Endothelial cell of umbilical vein (primary cell): ENCODE results near the gene DNAH6. TPM values are rescaled to one million over a fixed set of nuclear protein-coding genes. Genes with fewer than 3 reads are reported as not detected.

Experiments used
- BruUV-seq: library from RNA; stranded (reverse); fragments of 400-500 nt; replicated peaks from 2 replicates; lab custom pipeline; 2021; lab: Mats Ljungman, UMichigan
- CTCF ChIA-PET: fragments of 300-600, 350-600 bp; sonication (Branson Sonifier 250); formaldehyde crosslinking; loops from one replicate; lab custom pipeline; 2021; ENCODE audit warnings: antibody characterized with exemption, inconsistent platforms; lab: Charles Lee
- POLR2A ChIA-PET: fragments of 300-600, 350-600 bp; sonication (Branson Sonifier 250); formaldehyde crosslinking; loops from one replicate; lab custom pipeline; 2021; ENCODE audit warnings: antibody characterized with exemption, inconsistent platforms; lab: Charles Lee
- DNase-seq: peaks from one replicate; pipeline ENCODE4 v3.0.0-alpha.2; 2011; ENCODE audit warnings: low read depth, low spot score
- FAIRE-seq: peaks from 2 replicates; lab custom pipeline; 2011; peaks lifted over from hg19 to GRCh38; lab: Jason Lieb, UNC
- H2AFZ ChIP-seq: 2 replicates; pipeline ENCODE4 v1.6.0; 2012; ENCODE audit warnings: low read depth, low read length, control low read depth, inconsistent platforms
- H3K27ac ChIP-seq: 2 replicates; pipeline ENCODE4 v1.5.1; 2011; ENCODE audit warnings: low read depth, mild to moderate bottlenecking, control low read depth, low read length, moderate library complexity; ENCODE audit not compliant: insufficient read depth
- H3K27me3 ChIP-seq, 2 experiments: 2 replicates each; pipeline versions ENCODE4 v1.6.0 to v1.6.1; 2011; ENCODE audit warnings: low read length in 2 of 2, mixed read lengths in 1 of 2; ENCODE audit not compliant: control insufficient read depth in 2 of 2, insufficient read depth in 2 of 2
- H3K36me3 ChIP-seq, 2 experiments: 2 replicates in 1 of 2; 3 replicates in 1 of 2; pipeline ENCODE4 v1.5.1; 2011; ENCODE audit warnings: low read length in 2 of 2, mild to moderate bottlenecking in 1 of 2, moderate library complexity in 1 of 2; ENCODE audit not compliant: control insufficient read depth in 2 of 2, insufficient read depth in 2 of 2; ENCODE audit errors: extremely low read depth in 1 of 2
- H3K4me1 ChIP-seq: 3 replicates; pipeline ENCODE4 v1.5.1; 2011; ENCODE audit warnings: mild to moderate bottlenecking, low read length; ENCODE audit not compliant: control insufficient read depth, insufficient read depth; ENCODE audit errors: extremely low read depth
- H3K4me2 ChIP-seq: 2 replicates; pipeline ENCODE4 v1.6.1; 2011; ENCODE audit warnings: low read length, control low read depth, mixed read lengths; ENCODE audit not compliant: insufficient read depth
- H3K4me3 ChIP-seq, 3 experiments: fragments of 200-600 bp in 1 of 3; sonication (generic), shearing (Covaris generic) in 1 of 3; replicated peaks in 1 of 3; 2 replicates each; pipeline ENCODE4 v1.5.1; 2011 to 2016; ENCODE audit warnings: control low read depth in 3 of 3, low read length in 3 of 3, mild to moderate bottlenecking in 2 of 3, inconsistent platforms in 1 of 3, low read depth in 1 of 3, moderate library complexity in 1 of 3; ENCODE audit not compliant: insufficient read depth in 1 of 3
- H3K79me2 ChIP-seq: 2 replicates; pipeline ENCODE4 v1.6.0; 2012; ENCODE audit warnings: low read length, inconsistent platforms; ENCODE audit not compliant: control insufficient read depth, insufficient read depth
- H3K9ac ChIP-seq: replicated peaks from 2 replicates; pipeline ENCODE3; 2011; ENCODE audit warnings: low read length, control low read depth; ENCODE audit not compliant: insufficient read depth; ENCODE audit errors: extremely low read depth
- H3K9me1 ChIP-seq: replicated peaks from 3 replicates; pipeline ENCODE4 v1.6.0; 2011; ENCODE audit warnings: mild to moderate bottlenecking, low read length; ENCODE audit not compliant: control insufficient read depth, insufficient read depth; ENCODE audit errors: extremely low read depth
- H3K9me3 ChIP-seq: replicated peaks from 2 replicates; pipeline ENCODE4 v1.5.1; 2012; ENCODE audit warnings: low read length, inconsistent platforms; ENCODE audit not compliant: control insufficient read depth, insufficient read depth
- H4K20me1 ChIP-seq: replicated peaks from 2 replicates; pipeline ENCODE3; 2011; ENCODE audit warnings: mild to moderate bottlenecking, low read length; ENCODE audit not compliant: control insufficient read depth, insufficient read depth; ENCODE audit errors: extremely low read depth
- EZH2 ChIP-seq: IDR thresholded peaks from 2 replicates; pipeline ENCODE4 v1.6.1; 2012; ENCODE audit warnings: borderline replicate concordance, low read depth, mild to moderate bottlenecking, moderate library complexity, low read length, inconsistent platforms; ENCODE audit not compliant: severe bottlenecking
- GATA2 ChIP-seq: IDR thresholded peaks from 2 replicates; pipeline ENCODE4 v1.7.0; 2011; ENCODE audit warnings: low read depth, mild to moderate bottlenecking, moderate library complexity, mixed read lengths, low read length; ENCODE audit not compliant: insufficient read length, insufficient read depth
- JUN ChIP-seq: IDR thresholded peaks from 2 replicates; pipeline ENCODE4 v1.6.1; 2011; ENCODE audit warnings: borderline replicate concordance, low read depth; ENCODE audit not compliant: insufficient read length, insufficient read depth
- MYC ChIP-seq: IDR thresholded peaks from one replicate; pipeline ENCODE4 v1.6.1; 2011; ENCODE audit warnings: mild to moderate bottlenecking, low read depth, low read length
- POLR2A ChIP-seq: IDR thresholded peaks from 2 replicates; pipeline ENCODE4 v1.6.1; 2012; ENCODE audit warnings: low read depth, mild to moderate bottlenecking, control low read depth, low read length
- POLR2AphosphoS5 ChIP-seq: IDR thresholded peaks from 2 replicates; pipeline ENCODE4 v1.6.1; 2012; ENCODE audit warnings: low read depth, mild to moderate bottlenecking, control low read depth, low read length, moderate library complexity; ENCODE audit not compliant: insufficient read depth
- dilution Hi-C: fragments of 300-500 bp; cut with MboI; formaldehyde crosslinking; loops from one replicate; pipeline ENCODE4 v1.15.0; 2019; ENCODE audit warnings: low sequenced_read_pairs; ENCODE audit not compliant: extremely low pct_ligation_motif_present
- intact Hi-C: fragments of 100-400 bp; cut with micrococcal nuclease; formaldehyde crosslinking; loops from one replicate; pipeline ENCODE4 v1.10.0; 2022
- polyA plus RNA-seq, 4 experiments: library from polyadenylated mRNA; depleted of rRNA in 3 of 4; stranded (reverse) in 3 of 4; unstranded in 1 of 4; fragments of >200 nt; gene quantifications; 2 replicates each; pipeline versions ENCODE4 v1.2.1 to v1.2.3, GENCODE V29; 2011 to 2012; ENCODE audit warnings: missing spikeins in 1 of 4
- total RNA-seq: library from RNA; stranded (reverse); gene quantifications from 2 replicates; pipeline ENCODE4 v1.2.3, GENCODE V29; 2021
- TF ChIP-seq, protein P1 (sequence below), 2 donors: IDR thresholded peaks; 1 replicate in 1 of 2; 2 replicates in 1 of 2; pipeline ENCODE4 v1.5.1; 2011; ENCODE audit warnings: low read length in 2 of 2, mild to moderate bottlenecking in 2 of 2, moderate library complexity in 2 of 2, control low read depth in 1 of 2, inconsistent platforms in 1 of 2, low read depth in 1 of 2; ENCODE audit not compliant: insufficient read depth in 1 of 2; ENCODE audit errors: extremely low read depth in 1 of 2
- TF ChIP-seq, protein P2 (sequence below): IDR thresholded peaks from 2 replicates; pipeline ENCODE4 v1.6.1; 2011; ENCODE audit not compliant: insufficient read depth, insufficient read length

Gene DNAH6
- total and polyA plus RNA-seq, 2 donors (not counting 3 experiments of a cell fraction or from before 2014, with no cell fraction given), result 0.24 TPM; not detected in 1

DNA sequence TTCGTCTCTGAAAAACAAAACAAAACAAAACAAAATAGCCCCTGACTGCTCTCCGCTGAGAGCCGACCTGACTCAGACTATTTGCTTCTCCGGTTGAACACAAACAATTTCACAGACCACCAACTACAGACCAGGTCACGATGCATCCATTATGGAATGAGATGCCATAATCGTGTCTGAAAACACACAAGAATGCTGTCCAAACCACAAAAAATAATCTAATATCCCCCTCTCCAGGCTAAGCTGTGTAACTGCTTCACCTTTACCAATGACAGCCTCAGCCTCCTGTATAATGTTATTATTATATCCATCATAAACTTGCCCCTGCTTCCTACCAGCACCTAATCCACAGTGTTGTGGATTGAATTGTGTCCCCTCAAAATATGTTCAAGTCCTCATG lies 114.7 kb downstream of the DNAH6 start:
- no peak for TF ChIP-seq MYC
- TF ChIP-seq JUN, result no peak
- TF ChIP-seq, protein P1, sequence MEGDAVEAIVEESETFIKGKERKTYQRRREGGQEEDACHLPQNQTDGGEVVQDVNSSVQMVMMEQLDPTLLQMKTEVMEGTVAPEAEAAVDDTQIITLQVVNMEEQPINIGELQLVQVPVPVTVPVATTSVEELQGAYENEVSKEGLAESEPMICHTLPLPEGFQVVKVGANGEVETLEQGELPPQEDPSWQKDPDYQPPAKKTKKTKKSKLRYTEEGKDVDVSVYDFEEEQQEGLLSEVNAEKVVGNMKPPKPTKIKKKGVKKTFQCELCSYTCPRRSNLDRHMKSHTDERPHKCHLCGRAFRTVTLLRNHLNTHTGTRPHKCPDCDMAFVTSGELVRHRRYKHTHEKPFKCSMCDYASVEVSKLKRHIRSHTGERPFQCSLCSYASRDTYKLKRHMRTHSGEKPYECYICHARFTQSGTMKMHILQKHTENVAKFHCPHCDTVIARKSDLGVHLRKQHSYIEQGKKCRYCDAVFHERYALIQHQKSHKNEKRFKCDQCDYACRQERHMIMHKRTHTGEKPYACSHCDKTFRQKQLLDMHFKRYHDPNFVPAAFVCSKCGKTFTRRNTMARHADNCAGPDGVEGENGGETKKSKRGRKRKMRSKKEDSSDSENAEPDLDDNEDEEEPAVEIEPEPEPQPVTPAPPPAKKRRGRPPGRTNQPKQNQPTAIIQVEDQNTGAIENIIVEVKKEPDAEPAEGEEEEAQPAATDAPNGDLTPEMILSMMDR (IDR thresholded peaks at IDR 0.05; ENCODE audit: extremely low read depth in 1 of 2, insufficient read depth in 1 of 2, low read depth in 1 of 2, low read length in 2 of 2), result peak; percentile 39 to 49
- no peak for TF ChIP-seq GATA2
- Histone ChIP-seq H3K27me3 (peaks cover 2 to 6% of the 10 kb centered on the region in 2 experiments), H3K27ac (no peak overlapping the region), H3K4me3 (no peak overlapping the region), H3K9ac (no peak overlapping the region), H3K9me1 (no peaks in the 10 kb centered on the region), H3K4me2 (no peak overlapping the region), H2AFZ (no peak overlapping the region), H3K79me2 (no peaks in the 10 kb centered on the region), H4K20me1 (no peaks in the 10 kb centered on the region), H3K36me3 (no peaks in the 10 kb centered on the region), H3K4me1 (no peaks in the 10 kb centered on the region), H3K9me3 (no peaks in the 10 kb centered on the region)
- intact Hi-C loops (loop anchor here (1.0 to 5.0 kb wide), 3 partner anchors 136 to 316 kb away; no protein-coding TSS in a partner anchor), dilution Hi-C loops (no loop called here)
- peak; percentile 44 for FAIRE-seq
- peak; percentile 30 for DNase-seq
- BruUV-seq, result no TSS peak
- POLR2A ChIA-PET, result no interaction called here
- CTCF ChIA-PET, result interaction anchor here (0.7 to 1.9 kb wide), 7 partner anchors 9 to 1435 kb away, joined by 3 to 7 read pairs (median 5); no protein-coding TSS in a partner anchor

DNA sequence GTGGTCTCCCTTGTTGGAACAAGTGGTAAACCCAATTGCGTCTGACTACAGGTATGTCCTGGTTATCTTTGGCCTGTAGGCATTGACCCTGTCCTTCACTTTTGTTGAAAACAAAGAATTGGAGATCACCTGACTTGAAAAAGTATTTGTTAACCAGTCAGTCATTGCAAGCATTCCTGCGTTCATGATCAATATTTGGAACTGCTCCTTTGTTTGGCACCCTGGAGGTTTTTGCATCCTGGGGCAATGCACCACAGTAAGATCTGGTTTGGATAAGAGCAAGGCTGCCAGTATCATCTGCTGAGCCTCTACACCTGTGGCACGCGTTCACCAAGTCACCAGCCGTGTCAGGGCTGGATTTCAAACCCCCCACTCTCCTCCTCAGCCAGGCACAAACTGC lies 115.7 kb downstream of the DNAH6 start:
- peaks cover 2 to 6% of the 10 kb centered on the region in 2 experiments for H3K27me3 ChIP-seq
- ChIA-PET POLR2A (no interaction called here), CTCF (interaction anchor here (0.9 to 1.9 kb wide), 5 partner anchors 8 to 317 kb away, joined by 3 to 7 read pairs (median 6); no protein-coding TSS in a partner anchor)
- H4K20me1 ChIP-seq, result no peaks in the 10 kb centered on the region
- no peak overlapping the region for H3K4me3 ChIP-seq
- FAIRE-seq (no peak), DNase-seq (no peak)
- no peak overlapping the region for H3K27ac ChIP-seq
- H3K4me1 ChIP-seq, result no peaks in the 10 kb centered on the region
- intact Hi-C loops (loop anchor here (1.0 to 5.0 kb wide), 3 partner anchors 137 to 317 kb away; no protein-coding TSS in a partner anchor), dilution Hi-C loops (no loop called here)
- H3K4me2 ChIP-seq, result no peak overlapping the region
- H3K9me1 ChIP-seq, result no peaks in the 10 kb centered on the region
- no peaks in the 10 kb centered on the region for H3K36me3 ChIP-seq
- TF ChIP-seq, protein P1 (IDR thresholded peaks at IDR 0.05; ENCODE audit: extremely low read depth in 1 of 2, insufficient read depth in 1 of 2, low read depth in 1 of 2, low read length in 2 of 2), result no peak
- TF ChIP-seq, protein P2, sequence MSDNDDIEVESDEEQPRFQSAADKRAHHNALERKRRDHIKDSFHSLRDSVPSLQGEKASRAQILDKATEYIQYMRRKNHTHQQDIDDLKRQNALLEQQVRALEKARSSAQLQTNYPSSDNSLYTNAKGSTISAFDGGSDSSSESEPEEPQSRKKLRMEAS, result no peak
- TF ChIP-seq POLR2AphosphoS5 (no peak), POLR2A (no peak), GATA2 (no peak), EZH2 (no peak)
- H2AFZ ChIP-seq, result no peak overlapping the region
- no peak overlapping the region for H3K9ac ChIP-seq
- no TSS peak for BruUV-seq
- H3K79me2 ChIP-seq, result no peaks in the 10 kb centered on the region
- no peaks in the 10 kb centered on the region for H3K9me3 ChIP-seq
